ENCODE measurements around the gene SAYSD1.
"Not testable (repeated sequence)": the region's sequence is repeated elsewhere in the genome, so short reads cannot be mapped to it uniquely, and the experiment has no call there.

The SAYSD1 gene

DNA sequence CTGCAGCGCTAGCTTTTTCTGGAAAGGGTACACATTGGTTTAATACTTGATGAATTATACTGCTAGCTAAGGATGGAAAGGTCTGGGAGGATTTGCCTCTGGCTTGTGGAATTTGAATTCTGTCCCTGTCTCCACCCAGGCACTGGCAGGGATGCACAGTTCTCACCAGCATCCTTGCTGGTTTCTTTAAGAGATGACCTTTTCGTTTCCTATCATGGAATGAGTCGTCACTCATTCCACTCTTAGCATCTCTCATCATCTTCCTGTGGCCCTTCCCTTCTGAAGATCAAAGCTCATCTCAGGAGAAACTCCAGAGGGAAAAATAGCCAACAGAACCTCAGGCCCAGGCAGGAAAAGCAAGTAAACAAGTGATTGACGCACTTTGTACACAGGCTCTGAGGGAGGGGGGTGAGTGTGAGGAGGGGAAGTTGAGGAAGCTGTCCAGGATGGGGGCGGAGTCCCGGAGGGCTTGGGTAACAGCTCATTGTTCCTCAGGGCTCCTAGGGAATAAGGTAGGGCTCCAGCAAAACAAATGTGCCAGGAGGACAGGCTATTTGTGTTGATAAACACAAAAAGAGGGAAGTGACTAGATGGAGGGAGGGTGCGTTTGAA, 25.7 kb upstream of the SAYSD1 start:
- TF ChIP-seq CTCF (IDR thresholded peaks at IDR 0.05; ENCODE audit: borderline replicate concordance, extremely low read depth, low read length, poor library complexity, severe bottlenecking) (no peak), EZH2 (IDR thresholded peaks at IDR 0.05; ENCODE audit: borderline replicate concordance, low read depth, low read length, severe bottlenecking) (no peak)
- Histone ChIP-seq H3K9ac (ENCODE audit: low read depth, low read length) (no peak overlapping the region), H3K36me3 (ENCODE audit: insufficient read depth, low read length) (no peaks in the 10 kb centered on the region), H3K79me2 (ENCODE audit: insufficient read depth, low read length) (no peaks in the 10 kb centered on the region), H4K20me1 (ENCODE audit: insufficient read depth, low read length) (no peaks in the 10 kb centered on the region), H3K9me3 (ENCODE audit: insufficient read depth, low read length, severe bottlenecking) (peaks cover 2% of the 10 kb centered on the region), H2AFZ (ENCODE audit: low read depth, low read length) (no peak overlapping the region), H3K4me2 (ENCODE audit: insufficient read depth, low read length) (no peak overlapping the region), H3K4me1 (ENCODE audit: insufficient read depth, low read length) (no peaks in the 10 kb centered on the region), H3K27ac (ENCODE audit: low read length) (no peak overlapping the region), H3K4me3 (ENCODE audit: low read depth in 1 of 2, low read length in 2 of 2) (no peak overlapping the region), H3K27me3 (ENCODE audit: insufficient read depth, low read length, poor library complexity) (no peaks in the 10 kb centered on the region)
- ATAC-seq (ENCODE audit: insufficient read depth, low read depth) (no peak), DNase-seq (no peak)

DNA sequence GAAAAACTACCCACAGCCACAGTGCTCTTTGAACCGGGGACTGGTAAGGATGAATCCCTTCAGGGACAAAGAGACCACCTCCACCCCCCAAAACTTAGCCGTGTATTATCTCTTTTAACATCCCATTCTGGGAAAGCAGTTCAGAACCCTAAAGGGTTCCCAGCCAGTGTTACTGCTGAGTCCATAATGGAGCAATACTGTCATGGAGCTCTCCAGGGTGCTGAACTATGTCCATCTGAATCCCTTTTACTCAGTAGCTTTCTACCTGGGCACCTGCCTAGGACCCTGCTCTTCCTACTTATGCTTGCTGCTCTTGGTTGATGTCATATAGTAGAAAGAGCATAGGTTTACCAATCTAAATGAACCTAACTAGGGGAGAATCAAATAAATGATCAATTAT, 22.3 kb upstream of the SAYSD1 start:
- ATAC-seq (ENCODE audit: insufficient read depth, low read depth) (peak; percentile 85), DNase-seq (peak; percentile 60)
- Histone ChIP-seq H3K27ac (ENCODE audit: low read length) (no peak overlapping the region), H3K9ac (ENCODE audit: low read depth, low read length) (no peak overlapping the region), H3K4me1 (ENCODE audit: insufficient read depth, low read length) (no peaks in the 10 kb centered on the region), H3K4me2 (ENCODE audit: insufficient read depth, low read length) (no peak overlapping the region), H4K20me1 (ENCODE audit: insufficient read depth, low read length) (no peaks in the 10 kb centered on the region), H3K79me2 (ENCODE audit: insufficient read depth, low read length) (no peaks in the 10 kb centered on the region), H3K27me3 (ENCODE audit: insufficient read depth, low read length, poor library complexity) (no peaks in the 10 kb centered on the region), H2AFZ (ENCODE audit: low read depth, low read length) (no peak overlapping the region), H3K36me3 (ENCODE audit: insufficient read depth, low read length) (no peaks in the 10 kb centered on the region), H3K4me3 (ENCODE audit: low read depth in 1 of 2, low read length in 2 of 2) (no peak overlapping the region), H3K9me3 (ENCODE audit: insufficient read depth, low read length, severe bottlenecking) (peaks cover 2% of the 10 kb centered on the region)
- TF ChIP-seq CTCF (IDR thresholded peaks at IDR 0.05; ENCODE audit: borderline replicate concordance, extremely low read depth, low read length, poor library complexity, severe bottlenecking) (no peak), EZH2 (IDR thresholded peaks at IDR 0.05; ENCODE audit: borderline replicate concordance, low read depth, low read length, severe bottlenecking) (no peak)

DNA sequence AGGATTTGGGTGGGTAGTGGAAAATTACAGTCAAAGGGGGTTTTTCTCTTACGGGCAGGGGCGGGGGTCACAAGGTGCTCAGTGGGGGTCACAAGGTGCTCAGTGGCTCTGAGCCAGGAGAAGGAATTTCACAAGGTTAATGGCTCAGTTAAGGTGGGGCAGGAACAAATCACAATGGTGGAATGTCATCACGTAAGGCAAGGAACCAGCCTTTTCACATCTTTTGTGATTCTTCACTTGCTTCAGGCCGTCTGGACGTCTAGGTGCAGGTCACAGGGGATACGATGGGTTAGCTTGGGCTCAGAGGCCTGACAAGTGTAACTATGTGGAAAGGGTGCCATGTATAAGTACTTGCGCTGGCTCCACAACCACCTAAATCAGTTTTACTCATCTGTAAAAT, 21.2 kb upstream of the SAYSD1 start:
- not testable (repeated sequence) for H3K9me3 ChIP-seq (ENCODE audit: insufficient read depth, low read length, severe bottlenecking); DNase-seq; H3K79me2 ChIP-seq (ENCODE audit: insufficient read depth, low read length); H3K9ac ChIP-seq (ENCODE audit: low read depth, low read length); H2AFZ ChIP-seq (ENCODE audit: low read depth, low read length); H3K4me2 ChIP-seq (ENCODE audit: insufficient read depth, low read length); H3K27ac ChIP-seq (ENCODE audit: low read length); H4K20me1 ChIP-seq (ENCODE audit: insufficient read depth, low read length); H3K4me1 ChIP-seq (ENCODE audit: insufficient read depth, low read length); ATAC-seq (ENCODE audit: insufficient read depth, low read depth); H3K36me3 ChIP-seq (ENCODE audit: insufficient read depth, low read length); H3K4me3 ChIP-seq (ENCODE audit: low read depth in 1 of 2, low read length in 2 of 2); H3K27me3 ChIP-seq (ENCODE audit: insufficient read depth, low read length, poor library complexity)

DNA sequence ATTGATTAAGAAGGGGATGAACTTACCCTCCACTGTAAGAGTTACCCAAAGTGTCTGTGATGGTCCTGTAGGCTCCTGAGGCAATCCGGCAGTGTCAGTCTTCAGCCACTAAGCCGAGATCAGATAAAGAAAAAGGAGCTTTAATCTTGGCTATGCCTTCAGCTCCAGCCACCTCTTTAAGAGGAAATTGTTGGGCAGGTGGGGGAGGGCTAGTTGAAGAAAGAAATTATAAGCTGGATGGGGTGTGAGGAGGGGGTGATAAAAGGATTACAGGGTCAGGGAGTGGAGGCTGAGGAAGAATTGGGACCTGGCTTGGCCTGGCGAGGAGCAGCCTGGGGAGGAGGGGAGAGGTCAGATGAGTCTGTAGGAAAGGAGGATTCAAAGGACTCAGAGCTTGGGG, 19.8 kb upstream of the SAYSD1 start:
- not testable (repeated sequence) for H3K27ac ChIP-seq (ENCODE audit: low read length); H3K4me3 ChIP-seq (ENCODE audit: low read depth in 1 of 2, low read length in 2 of 2); H3K9me3 ChIP-seq (ENCODE audit: insufficient read depth, low read length, severe bottlenecking); H3K36me3 ChIP-seq (ENCODE audit: insufficient read depth, low read length); H3K79me2 ChIP-seq (ENCODE audit: insufficient read depth, low read length); H4K20me1 ChIP-seq (ENCODE audit: insufficient read depth, low read length); ATAC-seq (ENCODE audit: insufficient read depth, low read depth); H3K9ac ChIP-seq (ENCODE audit: low read depth, low read length); H3K27me3 ChIP-seq (ENCODE audit: insufficient read depth, low read length, poor library complexity); H3K4me1 ChIP-seq (ENCODE audit: insufficient read depth, low read length); DNase-seq; H2AFZ ChIP-seq (ENCODE audit: low read depth, low read length); H3K4me2 ChIP-seq (ENCODE audit: insufficient read depth, low read length)

All from DND-41 (cell line).